Mucosa of descending colon (tissue), 3 donors: ENCODE measurements around the gene WDR86. TPM values are rescaled to one million over a fixed set of nuclear protein-coding genes. Genes with fewer than 3 reads are reported as not detected.

Experiments used
- ATAC-seq: fragments of 200-7000 bp; cut with Tn5 transposase; one replicate; pipeline ENCODE4 v1.9.1; 2020; ENCODE audit warnings: mild to moderate bottlenecking, moderate library complexity
- DNase-seq, 3 donors: peaks; one replicate each; pipeline ENCODE4 v3.0.0-alpha.2; 2020
- H3K36me3 ChIP-seq: fragments of 200-600 bp; one replicate; pipeline ENCODE4 v1.8.0; 2021; ENCODE audit warnings: low read depth, mild to moderate bottlenecking
- H3K4me1 ChIP-seq: fragments of 200-600 bp; one replicate; pipeline ENCODE4 v1.8.0; 2021; ENCODE audit warnings: low read depth, mild to moderate bottlenecking
- H3K4me3 ChIP-seq: fragments of 200-600 bp; one replicate; pipeline ENCODE4 v1.8.0; 2021; ENCODE audit warnings: mild to moderate bottlenecking
- H3K9me3 ChIP-seq: fragments of 200-600 bp; one replicate; pipeline ENCODE4 v1.8.0; 2021; ENCODE audit warnings: mild to moderate bottlenecking
- intact Hi-C, 2 donors: fragments of 100-400 bp; cut with DNase I in 1 of 2; cut with micrococcal nuclease in 1 of 2; formaldehyde crosslinking; loops; one replicate each; pipeline versions ENCODE4 v1.11.0 to v1.11.1; 2022; cut with DNase I, micrococcal nuclease
- total RNA-seq, 3 donors: library from RNA; stranded (reverse); fragmentation: NEBNext Ultra II Directional in 2 of 3; extraction: Animal tissue kit (Norgen Biotek cat#: 25700) in 2 of 3; gene quantifications; one replicate each; pipeline versions ENCODE4 v1.2.1 to v1.2.4, GENCODE V29; 2021 to 2023
- TF ChIP-seq, protein P1 (sequence below): fragments of 200-600 bp; IDR thresholded peaks from one replicate; pipeline ENCODE4 v1.8.0; 2022; ENCODE audit warnings: antibody characterized with exemption, mild to moderate bottlenecking
- donor health status: DM: no; HTN: no; CAD: no; lungs with moderate emphysema.
- donor health status: DM: no; HTN: no; CAD: no.
- donor health status: DM: no; HTN: yes; CAD: no.

Gene WDR86
- total RNA-seq, 3 donors from 2014 or later = 0.38 to 16.6 (median 1.2) TPM

DNA sequence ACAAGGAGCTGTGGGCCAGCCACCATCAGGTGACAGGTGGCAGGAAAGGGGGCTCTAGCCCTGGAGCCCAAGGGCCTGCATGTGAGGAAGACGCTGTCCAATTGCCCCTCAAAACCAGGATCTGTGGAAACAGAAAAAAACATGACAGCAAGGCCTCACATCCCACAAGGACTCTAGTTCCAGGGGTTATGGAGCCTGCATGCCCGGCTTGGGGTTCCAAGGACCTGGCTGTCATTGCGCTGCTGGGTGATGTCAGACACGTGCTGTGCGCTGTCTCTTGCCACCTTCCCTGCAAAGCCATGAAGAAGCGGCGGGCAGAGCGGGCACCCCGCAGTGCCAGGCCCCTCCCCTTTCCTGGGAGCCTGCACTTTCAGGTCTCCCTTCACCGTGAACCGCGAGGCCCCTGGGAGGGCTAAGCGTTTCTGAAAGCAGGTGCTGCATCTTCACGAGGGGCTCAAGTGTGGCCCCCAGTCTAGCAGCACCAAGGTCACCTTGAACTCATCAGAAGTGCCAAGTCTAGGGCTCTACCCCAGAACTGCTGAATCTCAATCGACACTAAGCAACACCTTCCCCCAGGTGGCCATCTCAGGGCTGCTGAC, 45.2 kb upstream of the WDR86 start:
- intact Hi-C loops = loop anchor here in 1 of 2 donors (10.0 kb wide), 2 partner anchors 140 to 300 kb away; no protein-coding TSS in a partner anchor
- Histone ChIP-seq H3K4me3 (no peak overlapping the region), H3K36me3 (no peaks in the 10 kb centered on the region), H3K4me1 (peaks cover 10% of the 10 kb centered on the region), H3K9me3 (no peaks in the 10 kb centered on the region)
- DNase-seq (peak in 1 of 3 donors; percentile 16), ATAC-seq (no peak)
- TF ChIP-seq, protein P1, sequence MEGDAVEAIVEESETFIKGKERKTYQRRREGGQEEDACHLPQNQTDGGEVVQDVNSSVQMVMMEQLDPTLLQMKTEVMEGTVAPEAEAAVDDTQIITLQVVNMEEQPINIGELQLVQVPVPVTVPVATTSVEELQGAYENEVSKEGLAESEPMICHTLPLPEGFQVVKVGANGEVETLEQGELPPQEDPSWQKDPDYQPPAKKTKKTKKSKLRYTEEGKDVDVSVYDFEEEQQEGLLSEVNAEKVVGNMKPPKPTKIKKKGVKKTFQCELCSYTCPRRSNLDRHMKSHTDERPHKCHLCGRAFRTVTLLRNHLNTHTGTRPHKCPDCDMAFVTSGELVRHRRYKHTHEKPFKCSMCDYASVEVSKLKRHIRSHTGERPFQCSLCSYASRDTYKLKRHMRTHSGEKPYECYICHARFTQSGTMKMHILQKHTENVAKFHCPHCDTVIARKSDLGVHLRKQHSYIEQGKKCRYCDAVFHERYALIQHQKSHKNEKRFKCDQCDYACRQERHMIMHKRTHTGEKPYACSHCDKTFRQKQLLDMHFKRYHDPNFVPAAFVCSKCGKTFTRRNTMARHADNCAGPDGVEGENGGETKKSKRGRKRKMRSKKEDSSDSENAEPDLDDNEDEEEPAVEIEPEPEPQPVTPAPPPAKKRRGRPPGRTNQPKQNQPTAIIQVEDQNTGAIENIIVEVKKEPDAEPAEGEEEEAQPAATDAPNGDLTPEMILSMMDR = no peak

DNA sequence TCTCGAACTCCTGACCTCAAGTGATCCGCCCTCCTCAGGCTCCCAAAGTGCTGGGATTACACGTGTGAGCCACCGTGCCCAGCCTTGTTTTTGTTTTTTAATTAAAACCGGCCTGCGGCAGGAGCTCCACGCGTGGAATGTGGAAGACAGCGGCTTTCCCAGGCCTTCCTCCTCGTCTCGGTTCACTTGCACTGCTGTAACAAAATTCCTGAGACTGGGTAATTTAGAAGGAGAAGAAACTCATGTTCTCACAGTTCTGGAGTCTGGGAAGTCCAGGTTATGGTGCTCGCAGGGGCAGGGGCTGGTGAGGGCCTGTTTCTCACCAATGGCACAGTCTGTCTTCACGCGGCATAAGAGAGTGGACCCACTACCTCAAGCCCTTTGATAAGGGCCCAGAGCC, 44.5 kb upstream of the WDR86 start:
- H3K36me3 ChIP-seq = no peaks in the 10 kb centered on the region
- no peak for DNase-seq
- TF ChIP-seq, protein P1 = no peak

DNA sequence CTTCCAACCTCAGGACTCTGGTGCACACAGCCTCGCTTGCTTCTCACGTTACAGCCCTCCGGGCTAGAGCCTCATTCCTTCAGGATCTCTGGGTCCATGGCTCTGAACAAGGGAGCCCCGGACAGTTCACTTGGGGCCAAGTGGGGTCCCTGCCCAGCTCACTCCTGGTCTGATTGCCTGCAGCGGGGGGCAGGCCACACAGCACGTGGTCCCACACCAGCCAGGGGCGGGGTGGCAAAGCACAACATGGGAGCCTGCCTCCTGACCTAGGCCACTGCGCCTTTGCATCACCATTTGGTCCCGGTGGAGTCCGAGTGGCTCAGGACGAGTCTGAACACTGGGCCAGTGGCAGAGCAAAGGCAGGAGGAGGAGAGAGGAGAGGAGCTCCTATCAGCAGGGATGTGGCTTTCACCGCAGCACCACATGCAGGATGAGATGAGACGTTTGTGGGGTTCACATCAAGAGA, 43.5 kb upstream of the WDR86 start:
- ATAC-seq (no peak), DNase-seq (peak in 1 of 3 donors; percentile 14)
- TF ChIP-seq, protein P1 = no peak
- H3K4me3 ChIP-seq = no peak overlapping the region
- intact Hi-C loops = loop anchor here in 1 of 2 donors (10.0 kb wide), 2 partner anchors 139 to 301 kb away; no protein-coding TSS in a partner anchor
- H3K4me1 ChIP-seq = no peaks in the 10 kb centered on the region
- H3K9me3 ChIP-seq = no peaks in the 10 kb centered on the region
- H3K36me3 ChIP-seq = no peaks in the 10 kb centered on the region

More for the DNA sequence above, 44.5 kb upstream of the WDR86 start:
- intact Hi-C loops = loop anchor here in 1 of 2 donors (10.0 kb wide), 2 partner anchors 140 to 300 kb away; no protein-coding TSS in a partner anchor
- no peak for ATAC-seq
- no peak overlapping the region for H3K4me3 ChIP-seq
- H3K9me3 ChIP-seq = no peaks in the 10 kb centered on the region
- H3K4me1 ChIP-seq = peaks cover 4% of the 10 kb centered on the region

DNA sequence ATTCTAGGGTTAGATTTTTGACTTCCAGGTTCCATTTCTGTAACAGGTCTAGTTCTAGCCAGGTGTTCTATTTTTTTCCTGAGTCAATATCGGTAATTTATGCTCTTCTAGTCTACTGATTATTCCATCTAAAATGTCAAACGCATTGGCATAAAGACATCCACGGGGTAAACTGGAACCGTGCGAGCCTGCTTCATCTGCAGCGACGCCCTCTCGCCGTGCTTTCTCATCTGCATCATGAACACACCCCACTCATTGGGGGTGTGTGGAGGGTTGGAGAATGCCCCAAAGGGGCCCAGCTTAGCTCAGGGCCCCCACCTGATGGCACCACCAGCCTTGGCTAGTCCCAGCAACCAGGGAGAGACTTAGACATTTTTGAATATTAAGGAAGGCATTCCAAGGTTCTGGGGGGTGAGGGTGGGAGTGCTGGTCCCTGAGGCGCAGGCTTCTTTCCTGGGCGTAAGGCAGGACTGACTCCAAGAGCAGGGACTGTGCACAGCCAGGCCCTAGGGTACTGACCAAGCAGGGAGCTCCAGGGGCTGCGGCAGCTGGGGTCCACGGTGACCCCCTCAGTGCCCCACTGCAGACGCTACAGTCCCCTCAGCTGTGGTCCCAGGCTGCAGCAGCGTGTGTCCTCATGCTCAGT, 43.0 kb upstream of the WDR86 start:
- DNase-seq = peak in 1 of 3 donors; percentile 3
- ATAC-seq = no peak
- intact Hi-C loops = loop anchor here in 1 of 2 donors (10.0 kb wide), 2 partner anchors 138 to 302 kb away; no protein-coding TSS in a partner anchor
- Histone ChIP-seq H3K4me1 (no peaks in the 10 kb centered on the region), H3K36me3 (no peaks in the 10 kb centered on the region), H3K4me3 (no peak overlapping the region), H3K9me3 (no peaks in the 10 kb centered on the region)
- TF ChIP-seq, protein P1 = no peak

DNA sequence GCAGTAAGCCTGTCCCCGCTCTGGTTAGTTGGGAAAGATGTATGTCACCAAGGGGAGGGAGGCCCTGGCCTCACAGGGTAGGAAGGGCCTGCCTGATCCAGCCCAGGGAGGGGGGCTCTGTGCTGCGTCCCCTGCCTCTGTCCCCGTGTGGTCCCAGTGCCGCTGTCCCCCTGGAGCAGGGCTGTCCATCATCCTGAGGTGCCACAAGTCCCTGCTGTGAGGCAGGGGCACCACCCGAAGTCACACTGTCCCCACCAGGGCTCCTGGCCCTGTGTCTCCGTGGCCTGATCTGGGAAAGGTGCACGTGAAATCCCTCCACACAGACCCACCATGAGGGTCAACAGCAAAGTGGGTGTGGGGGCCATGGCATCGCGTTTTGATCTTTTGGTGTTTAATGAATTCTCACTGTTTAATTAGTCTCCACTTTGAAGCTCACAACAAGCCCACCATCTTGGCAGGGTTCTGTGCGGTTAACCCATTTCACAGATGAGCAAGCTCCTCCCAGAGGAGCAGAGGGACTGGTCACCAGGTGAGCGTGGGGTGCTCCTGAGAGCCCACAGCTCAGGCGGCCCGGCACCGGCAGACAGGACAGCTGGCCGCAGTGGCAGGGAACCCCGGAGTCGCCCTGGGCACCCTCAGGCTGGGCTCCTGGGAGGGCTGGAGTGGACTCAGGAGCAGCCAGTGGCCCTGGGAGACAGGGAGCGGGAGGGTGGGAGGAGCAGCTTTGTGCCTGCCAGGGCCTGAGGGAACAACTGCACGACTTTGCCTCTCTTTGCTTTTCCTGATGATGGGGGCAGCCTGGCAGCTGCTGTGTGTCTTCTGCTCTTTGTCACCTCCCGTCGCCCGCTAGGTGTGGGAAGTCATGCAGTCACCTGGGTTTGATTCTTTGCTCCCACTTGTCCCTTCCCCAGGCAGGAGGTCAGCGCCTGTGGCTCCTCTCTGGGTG, 42.1 kb upstream of the WDR86 start:
- DNase-seq (peak in 1 of 3 donors; percentile 20), ATAC-seq (no peak)
- Histone ChIP-seq H3K36me3 (no peaks in the 10 kb centered on the region), H3K9me3 (no peaks in the 10 kb centered on the region), H3K4me1 (no peaks in the 10 kb centered on the region), H3K4me3 (no peak overlapping the region)
- intact Hi-C loops = loop anchor here in 1 of 2 donors (10.0 kb wide), 2 partner anchors 137 to 303 kb away; no protein-coding TSS in a partner anchor
- TF ChIP-seq, protein P1 = no peak
